Tibial nerve (tissue), 4 donors: Measurements from ENCODE around the gene VAMP4. TPM values are rescaled to one million over a fixed set of nuclear protein-coding genes. Genes with fewer than 3 reads are reported as not detected.

Experiments used
- DNase-seq, 2 donors: peaks; one replicate each; pipeline ENCODE4 v3.0.0-alpha.2; 2019; ENCODE audit warnings: low spot score in 2 of 2
- H3K27ac ChIP-seq, 4 donors: fragments of 200-600 bp; sonication (generic) in 3 of 4; one replicate each; pipeline ENCODE4 v1.5.1; 2017 to 2019; ENCODE audit warnings: mild to moderate bottlenecking in 1 of 4
- H3K27me3 ChIP-seq, 2 donors: fragments of 200-600 bp; sonication (generic) in 1 of 2; one replicate each; pipeline versions ENCODE4 v1.5.1 to v1.6.0; 2017 to 2019
- H3K36me3 ChIP-seq, 3 donors: fragments of 200-600 bp; sonication (generic); one replicate each; pipeline ENCODE4 v1.5.1; 2018 to 2019
- H3K4me1 ChIP-seq, 4 donors: fragments of 200-600 bp; sonication (generic) in 3 of 4; one replicate each; pipeline ENCODE4 v1.5.1; 2017 to 2019
- H3K4me3 ChIP-seq, 4 donors: fragments of 200-600 bp; sonication (generic) in 3 of 4; one replicate each; pipeline ENCODE4 v1.5.1; 2017 to 2019; ENCODE audit warnings: mild to moderate bottlenecking in 1 of 4, moderate library complexity in 1 of 4
- H3K9me3 ChIP-seq, 4 donors: fragments of 200-600 bp; sonication (generic) in 3 of 4; one replicate each; pipeline ENCODE4 v1.5.1; 2017 to 2019
- EP300 ChIP-seq, 2 donors: sonication (generic); formaldehyde crosslinking; IDR thresholded peaks; one replicate each; pipeline ENCODE4 v1.6.1; 2017; ENCODE audit warnings: antibody characterized with exemption in 2 of 2, mild to moderate bottlenecking in 1 of 2
- POLR2A ChIP-seq, 2 donors: fragments of 450-650 bp; IDR thresholded peaks; one replicate each; pipeline ENCODE4 v1.6.1; 2017; ENCODE audit warnings: antibody characterized with exemption in 2 of 2, mild to moderate bottlenecking in 2 of 2, moderate library complexity in 2 of 2
- WGBS, 2 donors: methylation state at CpG; one replicate each; pipeline ENCODE4 v1.1.5; 2018; 5-methylcytosine and 5-hydroxymethylcytosine counted together
- total RNA-seq, 4 donors: library from RNA; depleted of rRNA; stranded (reverse); fragments of >200 nt; gene quantifications; one replicate each; pipeline ENCODE4 v1.1.0, GENCODE V29; 2016
- TF ChIP-seq, protein P1 (sequence below), 5 experiments: fragments of 200-600 bp in 3 of 5; fragments of 450-650 bp in 2 of 5; sonication (generic) in 3 of 5; IDR thresholded peaks; one replicate each; pipeline ENCODE4 v1.5.1; 2016 to 2019; ENCODE audit warnings: antibody characterized with exemption in 5 of 5, mild to moderate bottlenecking in 3 of 5, moderate library complexity in 2 of 5

VAMP4 gene
- total RNA-seq, 4 donors from 2014 or later: 13.8 to 25.6 (median 16.7) TPM

DNA sequence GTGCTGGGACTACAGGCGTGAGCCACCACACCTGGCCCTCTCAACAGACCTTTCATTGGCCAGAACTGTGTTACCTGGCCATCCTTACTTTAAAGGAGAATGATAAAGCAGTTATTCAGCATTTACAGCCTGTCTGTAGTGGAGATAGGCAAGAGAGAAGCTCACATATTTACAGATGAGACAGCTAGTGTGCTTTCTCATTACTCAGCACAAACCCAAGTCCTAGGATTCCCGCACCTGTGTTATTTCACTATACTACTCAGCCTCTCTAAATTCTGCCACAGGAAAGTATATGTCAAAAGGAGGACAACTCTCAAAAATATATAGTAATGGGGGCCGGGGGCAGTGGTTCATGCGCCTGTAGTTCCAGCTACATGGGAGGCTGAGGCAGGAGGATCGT is 73.5 kb downstream of the VAMP4 start:
- Histone ChIP-seq H3K4me3 (no peak overlapping the region), H3K27me3 (no peaks in the 10 kb centered on the region), H3K4me1 (peaks cover 0 to 17% (median 3%) of the 10 kb centered on the region in 4 donors), H3K9me3 (no peaks in the 10 kb centered on the region), H3K36me3 (no peaks in the 10 kb centered on the region), H3K27ac (no peak overlapping the region)
- 86 to 93% methylated on average over 5 of the region's 5 CpGs for WGBS, 2 donors
- DNase-seq: no peak
- TF ChIP-seq, protein P1, sequence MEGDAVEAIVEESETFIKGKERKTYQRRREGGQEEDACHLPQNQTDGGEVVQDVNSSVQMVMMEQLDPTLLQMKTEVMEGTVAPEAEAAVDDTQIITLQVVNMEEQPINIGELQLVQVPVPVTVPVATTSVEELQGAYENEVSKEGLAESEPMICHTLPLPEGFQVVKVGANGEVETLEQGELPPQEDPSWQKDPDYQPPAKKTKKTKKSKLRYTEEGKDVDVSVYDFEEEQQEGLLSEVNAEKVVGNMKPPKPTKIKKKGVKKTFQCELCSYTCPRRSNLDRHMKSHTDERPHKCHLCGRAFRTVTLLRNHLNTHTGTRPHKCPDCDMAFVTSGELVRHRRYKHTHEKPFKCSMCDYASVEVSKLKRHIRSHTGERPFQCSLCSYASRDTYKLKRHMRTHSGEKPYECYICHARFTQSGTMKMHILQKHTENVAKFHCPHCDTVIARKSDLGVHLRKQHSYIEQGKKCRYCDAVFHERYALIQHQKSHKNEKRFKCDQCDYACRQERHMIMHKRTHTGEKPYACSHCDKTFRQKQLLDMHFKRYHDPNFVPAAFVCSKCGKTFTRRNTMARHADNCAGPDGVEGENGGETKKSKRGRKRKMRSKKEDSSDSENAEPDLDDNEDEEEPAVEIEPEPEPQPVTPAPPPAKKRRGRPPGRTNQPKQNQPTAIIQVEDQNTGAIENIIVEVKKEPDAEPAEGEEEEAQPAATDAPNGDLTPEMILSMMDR (IDR thresholded peaks at IDR 0.05): no peak
- TF ChIP-seq EP300 (IDR thresholded peaks at IDR 0.05) (no peak), POLR2A (IDR thresholded peaks at IDR 0.05) (no peak)

DNA sequence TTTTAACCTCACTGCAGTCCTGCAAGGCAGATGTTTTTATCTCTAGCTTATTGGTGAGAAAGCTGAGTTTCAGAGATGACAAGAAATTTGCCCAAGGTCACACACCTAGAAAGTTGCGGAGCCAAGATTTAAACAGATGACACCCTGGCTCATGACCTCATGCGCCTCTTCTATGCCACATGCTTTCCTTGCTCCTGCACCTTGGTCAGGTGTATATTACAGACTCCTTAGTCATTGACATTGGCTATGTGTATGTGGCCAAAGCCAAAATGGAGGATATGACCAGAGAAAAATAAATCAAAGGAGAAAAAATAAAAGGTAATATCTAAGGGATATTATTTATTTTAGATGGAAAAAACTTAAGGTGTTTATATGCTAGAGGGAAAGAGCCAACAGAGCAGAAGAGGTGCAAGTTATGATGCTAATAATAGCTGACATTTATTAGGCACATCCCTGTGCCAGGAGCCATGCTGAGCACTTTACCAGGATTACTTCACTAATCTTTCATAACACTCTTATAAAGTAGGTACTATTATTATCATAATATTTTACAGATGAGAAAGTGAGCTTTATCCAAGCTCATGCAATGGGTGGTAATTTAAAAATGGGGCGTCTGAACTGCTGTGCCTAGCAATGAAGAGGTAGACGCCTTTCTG is 75.6 kb downstream of the VAMP4 start:
- 88 to 89% methylated on average over 4 of the region's 4 CpGs for WGBS, 2 donors
- TF ChIP-seq POLR2A (IDR thresholded peaks at IDR 0.05) (no peak), EP300 (IDR thresholded peaks at IDR 0.05) (no peak)
- TF ChIP-seq, protein P1 (IDR thresholded peaks at IDR 0.05): no peak
- Histone ChIP-seq H3K36me3 (no peaks in the 10 kb centered on the region), H3K4me3 (no peak overlapping the region), H3K27me3 (no peaks in the 10 kb centered on the region), H3K9me3 (no peaks in the 10 kb centered on the region), H3K27ac (no peak overlapping the region), H3K4me1 (peaks cover 0 to 21% (median 3%) of the 10 kb centered on the region in 4 donors)
- no peak for DNase-seq

DNA sequence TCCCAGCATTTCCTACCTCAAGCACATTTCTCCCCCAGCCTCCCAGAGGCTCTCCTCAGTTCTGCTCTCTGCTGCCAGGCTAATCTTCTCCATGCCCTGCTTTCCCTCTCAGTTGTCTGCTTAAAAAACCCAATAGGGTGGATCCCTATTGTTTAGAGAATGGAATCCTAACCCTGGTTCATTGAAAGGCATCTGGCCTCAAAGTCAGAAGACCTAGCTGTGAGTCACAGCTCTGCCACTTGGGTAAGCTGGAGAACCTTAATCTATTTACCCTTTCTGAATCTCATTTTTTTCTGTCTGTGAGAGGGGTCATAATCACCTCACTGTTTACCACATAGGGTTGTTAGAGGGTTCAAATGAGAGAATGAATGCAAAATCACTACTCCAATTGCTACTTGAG is 76.9 kb downstream of the VAMP4 start:
- Histone ChIP-seq H3K4me1 (peaks cover 0 to 21% (median 3%) of the 10 kb centered on the region in 4 donors), H3K27ac (peak overlapping the region in 2 of 4 donors; percentile 84), H3K9me3 (no peaks in the 10 kb centered on the region), H3K36me3 (no peaks in the 10 kb centered on the region), H3K27me3 (no peaks in the 10 kb centered on the region), H3K4me3 (no peak overlapping the region)
- TF ChIP-seq, protein P1 (IDR thresholded peaks at IDR 0.05): no peak
- TF ChIP-seq EP300 (IDR thresholded peaks at IDR 0.05): no peak
- no peak for TF ChIP-seq POLR2A (IDR thresholded peaks at IDR 0.05)
- no peak for DNase-seq

DNA sequence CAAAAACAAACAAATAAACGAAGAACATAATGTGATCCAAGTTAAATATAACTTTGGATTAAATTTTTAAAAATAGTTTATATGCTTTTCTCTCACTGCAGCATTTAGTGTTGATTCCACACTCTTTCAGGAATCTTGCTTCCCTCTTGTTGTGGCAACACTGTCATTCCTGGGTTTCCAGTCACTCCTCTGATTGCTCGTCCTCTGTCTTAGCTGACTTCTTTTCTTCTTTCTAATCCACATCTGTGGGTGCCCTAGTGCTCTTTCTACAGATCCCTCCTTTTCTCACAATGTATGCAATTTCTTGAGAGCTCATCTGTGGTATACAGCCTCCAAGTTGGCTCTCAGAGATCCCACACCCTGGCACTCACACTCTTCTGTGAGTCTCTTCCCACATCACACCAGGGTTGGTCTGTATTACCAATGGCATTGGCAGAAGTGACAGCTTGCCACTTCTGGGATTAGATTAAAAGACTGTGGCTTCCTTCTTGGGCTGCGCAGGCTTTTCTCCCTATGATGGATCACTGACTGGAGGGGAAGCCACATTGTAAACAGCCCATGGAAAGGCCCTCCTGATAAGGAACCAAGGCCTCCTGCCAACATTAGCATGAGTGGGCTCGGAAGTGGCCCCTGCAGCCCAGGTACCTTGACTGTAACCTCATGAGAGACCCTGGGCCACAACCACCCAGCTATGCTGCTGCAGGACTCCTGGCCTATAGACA is 77.8 kb downstream of the VAMP4 start:
- TF ChIP-seq, protein P1 (IDR thresholded peaks at IDR 0.05): no peak
- TF ChIP-seq EP300 (IDR thresholded peaks at IDR 0.05) (no peak), POLR2A (IDR thresholded peaks at IDR 0.05) (no peak)
- peak overlapping the region in 3 of 4 donors; percentile 47 to 84 (median 84) for H3K27ac ChIP-seq
- H3K27me3 ChIP-seq: no peaks in the 10 kb centered on the region
- 67 to 71% methylated on average over 4 of the region's 4 CpGs for WGBS, 2 donors
- no peak overlapping the region for H3K4me3 ChIP-seq
- no peaks in the 10 kb centered on the region for H3K9me3 ChIP-seq
- H3K36me3 ChIP-seq: no peaks in the 10 kb centered on the region
- DNase-seq: no peak
- peaks cover 0 to 21% (median 3%) of the 10 kb centered on the region in 4 donors for H3K4me1 ChIP-seq
